HG03457 (cell line): ENCODE results near the gene ZNF610.
"Not testable (repeated sequence)": the region's sequence is repeated elsewhere in the genome, so short reads cannot be mapped to it uniquely, and the experiment has no call there.

Experiments
- ATAC-seq: cut with Tn5 transposase; IDR thresholded peaks from one replicate; pipeline ENCODE4 v1.9.1; 2021; ENCODE audit warnings: moderate number of reproducible peaks; ENCODE audit not compliant: unreplicated experiment

ZNF610 gene

GRCh38 chr19:52336117-52336790 is at the start of gene ZNF610:
Gene ZNF610 (plus strand): TSS chr19:52336243. CDS start chr19:52349173, 12,930 bp downstream.
- no peak for ATAC-seq

GRCh38 chr19:52286256-52286655 is 49.8 kb upstream of the ZNF610 start:
- ATAC-seq: no peak

DNA sequence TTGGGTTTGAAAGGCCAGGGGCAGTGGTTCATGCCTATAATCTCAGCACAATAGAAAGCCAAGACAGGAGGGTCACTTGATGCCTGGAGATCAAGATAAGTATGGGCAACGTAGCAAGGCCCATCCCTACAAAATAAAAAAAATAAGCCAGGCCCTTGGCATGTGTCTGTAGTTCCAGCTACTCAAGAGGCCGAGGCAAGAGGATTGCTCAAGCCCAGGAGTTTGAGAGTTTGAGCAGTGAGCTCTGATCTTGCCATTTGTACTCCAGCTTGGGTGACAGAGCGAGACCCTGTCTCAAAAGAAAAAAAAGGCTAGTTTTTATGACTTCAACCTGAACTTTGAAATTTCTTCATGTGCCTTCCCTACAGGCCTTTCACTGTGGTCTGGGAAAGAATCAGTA is 44.3 kb upstream of the ZNF610 start:
- ATAC-seq: no peak

GRCh38 chr19:52292946-52293345 is 43.1 kb upstream of the ZNF610 start:
- ATAC-seq: not testable (repeated sequence)

- ATAC-seq: no peak
These were observed 39.7 kb upstream of the ZNF610 start for GRCh38 chr19:52296400-52296772.

DNA sequence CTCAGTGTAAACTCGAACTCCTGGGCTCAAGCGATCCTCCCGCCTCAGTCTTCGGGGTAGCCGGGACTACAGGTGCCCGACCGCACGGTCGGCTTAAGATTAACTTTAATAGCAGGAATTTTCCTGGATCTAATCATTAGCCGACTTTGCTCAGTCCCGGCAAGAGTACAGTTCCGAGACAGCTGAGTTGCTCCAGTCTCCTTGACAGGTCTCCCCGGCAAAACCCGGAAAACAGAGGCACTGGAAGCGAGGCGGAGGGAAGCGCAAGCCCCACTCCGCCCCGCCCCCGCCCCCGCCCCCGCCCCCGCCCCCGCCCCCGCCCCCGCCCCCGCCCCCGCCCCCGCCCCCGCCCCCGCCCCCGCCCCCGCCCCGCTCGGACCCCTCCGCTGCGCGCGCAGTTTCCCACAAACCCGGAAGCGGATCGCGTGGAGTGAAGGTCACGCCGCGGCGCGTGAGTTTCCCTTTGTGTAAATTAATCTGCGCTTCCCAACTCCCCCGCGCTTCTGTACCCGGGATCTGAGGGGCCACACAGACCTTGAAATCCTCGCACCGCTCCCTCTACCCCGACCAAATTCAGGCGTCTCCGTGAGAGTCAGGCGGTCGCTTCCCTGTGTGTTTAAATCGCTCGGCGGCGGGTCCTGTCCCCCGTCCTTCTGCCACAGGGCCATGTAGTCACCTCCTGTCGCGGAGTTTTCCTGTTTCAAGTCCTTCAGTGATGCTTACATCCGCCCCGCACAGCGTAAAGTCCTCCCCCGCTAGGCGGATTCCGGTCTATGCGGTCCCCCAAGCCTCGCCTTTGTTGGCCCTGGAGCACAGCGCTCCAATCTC is 39.1 kb upstream of the ZNF610 start, which contains the start of gene ZNF480:
Gene ZNF480 (plus strand): TSS at position 397 of the 828 bp plus-strand sequence. CDS start 3,244 bp downstream, outside the sequence.
- ATAC-seq: no peak

DNA sequence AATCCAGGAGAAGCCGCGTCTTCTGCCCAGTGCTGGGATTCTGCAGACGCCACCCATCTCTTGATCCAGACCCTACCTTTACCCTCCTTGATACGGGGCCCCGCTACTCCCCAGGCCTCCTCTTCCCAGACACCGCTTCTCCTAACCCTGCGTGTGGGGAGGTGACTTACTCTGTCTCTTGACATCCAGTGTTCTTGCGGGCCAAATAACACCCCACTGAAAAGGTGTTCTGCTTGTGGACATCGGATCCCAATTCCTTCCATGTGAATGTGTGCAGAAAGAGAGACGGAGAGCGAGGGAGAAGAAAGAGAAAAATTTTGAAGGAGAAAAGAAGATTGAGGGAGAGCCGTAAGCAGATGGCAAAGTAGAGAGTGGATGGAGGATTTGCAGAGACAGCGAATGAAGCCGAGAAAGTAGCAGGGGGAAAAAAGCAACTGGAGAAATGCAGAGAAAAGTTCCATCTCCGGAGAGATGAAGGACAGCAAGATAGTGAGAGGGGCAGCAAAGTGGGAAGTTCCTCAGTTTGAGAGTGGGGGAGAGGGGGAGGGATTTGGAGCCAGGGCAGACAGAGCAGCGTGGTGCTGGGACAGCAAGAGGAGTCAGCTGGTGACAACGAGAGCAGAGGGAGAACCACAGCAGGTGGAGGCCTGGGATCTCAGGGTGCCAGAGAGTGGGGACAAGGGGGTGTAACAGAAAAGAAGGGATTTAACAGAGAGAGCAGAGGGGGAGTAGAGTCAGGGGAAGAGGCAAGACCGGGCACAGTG is 38.3 kb upstream of the ZNF610 start:
- ATAC-seq: no peak

GRCh38 chr19:52307275-52307674 is 28.8 kb upstream of the ZNF610 start:
- ATAC-seq: no peak

DNA sequence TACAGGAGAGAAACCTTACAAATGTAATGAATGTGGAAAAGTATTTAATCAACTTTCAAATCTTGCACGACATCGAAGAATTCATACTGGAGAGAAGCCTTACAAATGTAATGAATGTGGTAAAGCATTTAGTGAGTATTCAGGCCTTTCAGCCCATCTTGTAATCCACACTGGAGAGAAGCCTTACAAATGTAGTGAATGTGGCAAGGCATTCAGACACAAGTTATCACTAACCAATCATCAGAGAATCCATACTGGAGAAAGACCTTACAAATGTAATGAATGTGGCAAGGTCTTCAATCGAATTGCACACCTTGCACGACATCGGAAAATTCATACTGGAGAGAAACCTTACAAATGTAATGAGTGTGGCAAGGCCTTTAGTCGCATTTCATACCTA is 13.6 kb upstream of the ZNF610 start:
- ATAC-seq: no peak

- ATAC-seq: no peak
These were observed 4.3 kb upstream of the ZNF610 start for GRCh38 chr19:52331757-52332156.

DNA sequence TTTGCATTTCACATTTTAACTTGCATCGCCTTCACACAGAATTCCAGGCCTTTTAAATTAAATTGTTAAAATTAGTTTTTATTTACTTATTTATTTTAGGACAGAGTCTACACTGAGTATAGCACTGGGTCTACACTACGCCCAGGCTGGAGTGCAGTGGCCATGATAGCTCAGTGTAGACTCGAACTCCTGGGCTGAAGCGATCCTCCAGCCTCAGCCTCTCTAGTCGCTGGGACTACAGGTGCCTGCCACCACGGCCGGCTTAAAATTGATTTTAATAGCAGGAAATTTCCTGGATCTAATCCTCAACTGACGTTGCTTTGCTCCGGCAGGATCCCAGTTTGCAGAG is 301 bp upstream of the ZNF610 start:
- ATAC-seq: no peak

DNA sequence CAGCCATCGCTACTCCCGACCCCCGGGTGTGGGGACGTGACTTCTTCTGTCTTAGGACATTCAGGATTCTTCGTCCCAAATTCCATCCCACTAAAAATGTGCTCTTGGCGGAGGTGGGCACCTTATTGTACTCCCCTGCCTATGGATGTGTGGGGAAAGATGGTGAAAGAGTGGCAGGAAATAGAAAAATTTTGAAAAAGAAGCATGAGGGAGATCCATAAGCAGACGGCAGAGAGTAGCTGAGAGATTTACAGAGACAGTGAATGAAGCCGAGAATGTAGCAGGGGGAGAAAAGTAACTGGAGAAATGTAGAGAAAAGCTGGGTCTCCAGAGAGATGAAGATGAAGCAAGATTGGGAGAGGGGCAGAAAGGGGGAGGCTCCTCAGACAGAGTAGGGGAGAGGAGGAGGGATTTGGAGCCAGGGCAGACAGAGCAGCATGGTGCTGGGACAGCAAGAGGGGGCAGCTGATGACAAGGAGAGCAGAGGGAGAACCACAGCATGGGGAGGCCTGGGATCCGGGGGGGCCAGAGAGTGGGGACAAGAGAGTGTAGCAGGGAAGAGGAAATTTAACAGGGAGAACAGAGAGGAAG is 843 bp downstream of the ZNF610 start:
- ATAC-seq: no peak

- ATAC-seq: not testable (repeated sequence)
These were observed 3.0 kb downstream of the ZNF610 start for GRCh38 chr19:52339022-52339421.

DNA sequence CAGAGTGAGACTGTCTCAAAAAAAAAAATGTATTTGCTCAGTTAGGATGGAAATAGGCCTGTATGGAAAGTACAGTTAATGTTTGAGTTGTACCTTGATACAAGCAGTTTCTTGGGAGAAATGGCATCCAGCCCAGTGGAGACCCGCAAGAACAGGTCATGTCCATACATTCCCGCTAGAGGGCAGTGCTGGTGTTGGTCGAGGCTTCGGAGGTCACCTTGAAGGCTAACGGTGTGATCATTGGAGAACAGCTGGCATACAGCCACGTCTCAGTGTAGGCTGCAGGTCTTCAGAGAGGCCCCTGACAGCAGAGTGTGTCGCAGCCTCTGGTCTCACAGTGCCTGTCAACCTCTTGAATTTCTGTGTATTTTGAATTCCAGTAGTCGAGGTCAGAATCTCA is 7.5 kb downstream of the ZNF610 start:
- no peak for ATAC-seq

- ATAC-seq: no peak
These were observed 9.1 kb downstream of the ZNF610 start for GRCh38 chr19:52345162-52345561.

DNA sequence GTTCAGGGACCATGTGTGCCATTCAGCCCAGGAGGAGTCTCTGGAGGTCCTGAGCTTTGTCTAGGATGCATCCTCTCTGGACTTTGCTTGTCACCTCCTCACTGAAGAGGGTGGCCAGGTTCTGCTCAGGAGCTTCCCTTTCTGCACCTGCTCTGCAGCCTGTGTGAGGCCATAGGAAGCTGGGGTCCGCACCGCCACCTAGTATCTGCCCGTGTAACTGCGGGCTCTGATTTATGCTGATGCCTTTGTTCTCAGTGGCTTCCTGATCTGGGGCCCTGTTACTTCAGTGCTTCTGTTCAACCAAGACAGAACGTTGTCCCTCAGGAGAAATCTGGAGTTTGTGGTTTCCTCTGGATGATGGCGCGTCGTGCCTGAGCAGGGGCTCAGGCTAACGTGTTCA is 15.5 kb downstream of the ZNF610 start:
- no peak for ATAC-seq

DNA sequence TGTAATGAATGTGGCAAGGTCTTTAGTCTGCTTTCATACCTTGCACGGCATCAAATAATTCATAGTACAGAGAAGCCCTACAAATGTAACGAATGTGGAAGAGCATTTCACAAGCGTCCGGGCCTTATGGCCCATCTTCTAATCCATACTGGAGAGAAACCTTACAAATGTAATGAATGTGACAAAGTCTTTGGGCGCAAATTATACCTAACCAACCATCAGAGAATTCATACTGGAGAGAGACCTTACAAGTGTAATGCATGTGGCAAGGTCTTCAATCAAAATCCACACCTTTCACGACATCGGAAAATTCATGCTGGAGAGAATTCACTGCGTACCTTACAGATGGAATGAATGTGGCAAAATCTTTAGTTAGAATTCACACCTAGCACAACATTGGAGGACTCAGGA is 30.4 kb downstream of the ZNF610 start:
- ATAC-seq: no peak

DNA sequence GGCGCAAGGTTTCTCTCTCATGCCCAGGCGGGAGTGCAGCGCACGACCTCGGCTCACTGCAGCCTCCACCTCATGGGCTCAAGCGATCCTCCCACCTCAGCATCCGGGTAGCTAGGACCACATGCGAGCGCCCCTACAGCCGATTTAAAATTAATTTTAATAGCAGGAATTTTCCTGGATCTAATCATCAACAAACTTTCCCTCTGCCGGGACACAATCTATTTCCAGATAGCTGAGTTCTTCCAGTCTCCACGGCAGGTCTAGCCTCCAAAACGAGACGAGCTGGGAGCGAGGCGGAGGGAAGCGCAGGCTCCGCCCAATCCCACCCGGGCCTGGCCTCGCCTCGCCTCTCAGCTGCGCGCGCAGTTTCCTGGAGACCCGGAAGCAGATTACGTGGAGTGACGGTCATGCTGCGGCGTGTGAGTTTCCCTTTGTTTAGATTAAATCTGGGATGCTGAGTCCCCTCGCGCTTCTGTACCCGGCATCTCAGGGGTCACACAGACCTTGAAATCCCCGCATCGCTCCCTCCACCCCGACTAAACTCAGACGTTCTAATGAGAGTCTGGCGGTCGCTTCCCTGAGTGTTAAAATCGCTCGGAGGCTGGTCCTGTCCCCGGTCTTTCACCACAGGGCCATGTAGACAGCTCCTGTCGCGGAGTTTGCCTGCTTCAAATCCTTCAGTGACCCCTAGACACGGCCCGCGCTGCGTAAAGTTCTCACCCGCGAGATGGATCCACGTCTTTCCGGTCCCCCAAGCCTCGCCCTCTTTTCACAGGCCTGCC is 33.7 kb downstream of the ZNF610 start, which contains the start of gene ZNF880:
Gene ZNF880 (plus strand): TSS at position 365 of the 782 bp plus-strand sequence. CDS start 43 bp downstream, at position 408.
- ATAC-seq: peak; percentile 61

- no peak for ATAC-seq
These were observed 34.3 kb downstream of the ZNF610 start for GRCh38 chr19:52370341-52370710.

- no peak for ATAC-seq
These were observed 55.1 kb downstream of the ZNF610 start for GRCh38 chr19:52391135-52391534.
